Panc1 (cell line): Measurements from ENCODE around the gene PLCB1. TPM values are rescaled to one million over a fixed set of nuclear protein-coding genes. Genes with fewer than 3 reads are reported as not detected.

Source experiments
- ATAC-seq: fragments of 200-7000 bp; cut with Tn5 transposase; 2 replicates; pipeline ENCODE4 v1.9.1; 2020; ENCODE audit warnings: mild to moderate bottlenecking, moderate library complexity
- BruUV-seq: library from RNA; stranded (reverse); fragments of 400-500 nt; replicated peaks from 2 replicates; lab custom pipeline; 2021; lab: Mats Ljungman, UMichigan
- CTCF ChIA-PET: fragments of 300-600 bp; sonication (Branson Sonifier 250); formaldehyde crosslinking; loops from one replicate; lab custom pipeline; 2022; ENCODE audit warnings: antibody characterized with exemption; lab: Charles Lee
- POLR2A ChIA-PET: fragments of 300-600 bp; sonication (Branson Sonifier 250); formaldehyde crosslinking; loops from one replicate; lab custom pipeline; 2022; ENCODE audit warnings: antibody characterized with exemption; lab: Charles Lee
- DNase-seq: peaks from one replicate; pipeline ENCODE4 v3.0.0-alpha.2; 2010; ENCODE audit warnings: low read depth, low spot score
- H3K27ac ChIP-seq: 2 replicates; pipeline ENCODE4 v1.5.1; 2011; ENCODE audit warnings: mild to moderate bottlenecking, low read length, inconsistent platforms
- H3K27me3 ChIP-seq: fragments of 200-500 bp; sonication (Bioruptor generic); 2 replicates; pipeline ENCODE4 v1.6.0; 2014; ENCODE audit warnings: low read length, inconsistent platforms; ENCODE audit not compliant: control insufficient read depth, insufficient read depth
- H3K36me3 ChIP-seq: fragments of 200-500 bp; sonication (Bioruptor generic); 2 replicates; pipeline ENCODE4 v1.5.1; 2014; ENCODE audit warnings: inconsistent platforms, mild to moderate bottlenecking, low read length, moderate library complexity; ENCODE audit not compliant: control insufficient read depth, insufficient read depth
- H3K4me1 ChIP-seq: 2 replicates; pipeline ENCODE4 v1.5.1; 2011; ENCODE audit warnings: inconsistent platforms, mild to moderate bottlenecking, low read length, moderate library complexity; ENCODE audit not compliant: control insufficient read depth, insufficient read depth
- H3K4me3 ChIP-seq, 2 experiments: 2 replicates each; pipeline ENCODE4 v1.5.1; 2011 to 2012; ENCODE audit warnings: low read depth in 2 of 2, low read length in 2 of 2, mild to moderate bottlenecking in 2 of 2, inconsistent platforms in 1 of 2, moderate library complexity in 1 of 2
- H3K9me3 ChIP-seq: fragments of 200-500 bp; sonication (Bioruptor generic); 2 replicates; pipeline ENCODE4 v1.5.1; 2014; ENCODE audit warnings: low read depth, mild to moderate bottlenecking, inconsistent platforms, low read length, moderate library complexity; ENCODE audit not compliant: control insufficient read depth, insufficient read depth
- POLR2AphosphoS5 ChIP-seq: IDR thresholded peaks from 2 replicates; pipeline ENCODE4 v1.6.1; 2012; ENCODE audit warnings: mild to moderate bottlenecking, low read depth, low read length, moderate library complexity
- SIN3A ChIP-seq: IDR thresholded peaks from 2 replicates; pipeline ENCODE4 v1.6.1; 2012; ENCODE audit warnings: low read depth, mild to moderate bottlenecking, low read length, moderate library complexity, borderline replicate concordance; ENCODE audit not compliant: insufficient read depth
- TCF7L2 ChIP-seq: IDR thresholded peaks from 2 replicates; pipeline ENCODE4 v1.6.1; 2011; ENCODE audit warnings: mild to moderate bottlenecking, low read depth, low read length, inconsistent platforms
- in situ Hi-C: cut with HindIII; loops from 2 replicates; pipeline ENCODE4 v1.10.0; 2016; ENCODE audit warnings: low sequenced_read_pairs, low pct_unique_long_range_greater_than_20kb
- intact Hi-C: fragments of 100-400 bp; cut with micrococcal nuclease; formaldehyde crosslinking; loops from one replicate; pipeline ENCODE4 v1.10.0; 2022; ENCODE audit not compliant: unreplicated experiment
- total RNA-seq: library from RNA; stranded (reverse); gene quantifications from one replicate; pipeline ENCODE4 v1.2.1, GENCODE V29; 2021; ENCODE audit not compliant: unreplicated experiment
- TF ChIP-seq, protein P1 (sequence below), 2 experiments: IDR thresholded peaks; 2 replicates each; pipeline ENCODE4 v1.6.1; 2011 to 2012; ENCODE audit warnings: low read depth in 2 of 2, control low read depth in 1 of 2, low read length in 1 of 2, mild to moderate bottlenecking in 1 of 2, moderate library complexity in 1 of 2; ENCODE audit not compliant: insufficient read depth in 1 of 2
- TF ChIP-seq, protein P2 (sequence below): fragments of 450-650 bp; IDR thresholded peaks from 2 replicates; pipeline ENCODE4 v1.5.1; 2017; ENCODE audit warnings: mild to moderate bottlenecking

PLCB1 gene
- total RNA-seq, 1 experiment from 2014 or later: 0.59 TPM

DNA sequence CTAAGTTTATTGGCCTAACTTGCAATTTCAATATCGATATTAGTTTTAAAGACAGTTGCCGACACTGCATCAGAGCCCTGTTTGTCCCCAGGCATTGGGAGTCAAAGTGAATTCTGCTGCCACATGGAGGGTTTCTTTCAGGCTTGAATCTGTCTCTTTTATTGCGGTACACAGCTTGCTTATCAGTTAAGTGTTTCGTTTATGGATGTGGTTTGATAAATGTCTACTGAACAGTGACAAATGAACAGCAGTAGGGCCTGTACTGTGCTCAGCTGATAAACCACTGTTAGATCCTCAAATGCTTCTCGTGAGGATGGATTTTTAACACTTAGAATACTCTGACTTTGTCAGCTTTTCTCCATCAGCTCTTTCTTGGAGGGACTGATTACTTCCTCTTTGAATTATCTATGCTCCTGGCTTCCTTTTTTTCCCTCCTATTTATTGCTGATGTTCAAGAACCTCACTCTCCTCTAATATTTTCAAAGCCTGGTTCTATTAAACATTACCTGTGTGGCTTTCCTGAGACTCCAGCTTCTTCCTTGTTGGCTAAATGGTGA, 240.8 kb downstream of the PLCB1 start:
- CTCF ChIA-PET: no interaction called here
- no peaks in the 10 kb centered on the region for H3K9me3 ChIP-seq
- ATAC-seq: no peak
- intact Hi-C loops (no loop called here), in situ Hi-C loops (no loop called here)
- H3K4me3 ChIP-seq: no peak overlapping the region
- no peak for DNase-seq
- TF ChIP-seq, protein P1, sequence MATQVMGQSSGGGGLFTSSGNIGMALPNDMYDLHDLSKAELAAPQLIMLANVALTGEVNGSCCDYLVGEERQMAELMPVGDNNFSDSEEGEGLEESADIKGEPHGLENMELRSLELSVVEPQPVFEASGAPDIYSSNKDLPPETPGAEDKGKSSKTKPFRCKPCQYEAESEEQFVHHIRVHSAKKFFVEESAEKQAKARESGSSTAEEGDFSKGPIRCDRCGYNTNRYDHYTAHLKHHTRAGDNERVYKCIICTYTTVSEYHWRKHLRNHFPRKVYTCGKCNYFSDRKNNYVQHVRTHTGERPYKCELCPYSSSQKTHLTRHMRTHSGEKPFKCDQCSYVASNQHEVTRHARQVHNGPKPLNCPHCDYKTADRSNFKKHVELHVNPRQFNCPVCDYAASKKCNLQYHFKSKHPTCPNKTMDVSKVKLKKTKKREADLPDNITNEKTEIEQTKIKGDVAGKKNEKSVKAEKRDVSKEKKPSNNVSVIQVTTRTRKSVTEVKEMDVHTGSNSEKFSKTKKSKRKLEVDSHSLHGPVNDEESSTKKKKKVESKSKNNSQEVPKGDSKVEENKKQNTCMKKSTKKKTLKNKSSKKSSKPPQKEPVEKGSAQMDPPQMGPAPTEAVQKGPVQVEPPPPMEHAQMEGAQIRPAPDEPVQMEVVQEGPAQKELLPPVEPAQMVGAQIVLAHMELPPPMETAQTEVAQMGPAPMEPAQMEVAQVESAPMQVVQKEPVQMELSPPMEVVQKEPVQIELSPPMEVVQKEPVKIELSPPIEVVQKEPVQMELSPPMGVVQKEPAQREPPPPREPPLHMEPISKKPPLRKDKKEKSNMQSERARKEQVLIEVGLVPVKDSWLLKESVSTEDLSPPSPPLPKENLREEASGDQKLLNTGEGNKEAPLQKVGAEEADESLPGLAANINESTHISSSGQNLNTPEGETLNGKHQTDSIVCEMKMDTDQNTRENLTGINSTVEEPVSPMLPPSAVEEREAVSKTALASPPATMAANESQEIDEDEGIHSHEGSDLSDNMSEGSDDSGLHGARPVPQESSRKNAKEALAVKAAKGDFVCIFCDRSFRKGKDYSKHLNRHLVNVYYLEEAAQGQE (IDR thresholded peaks at IDR 0.05; ENCODE audit: insufficient read depth in 1 of 2, low read depth in 2 of 2, low read length in 1 of 2): no peak
- TF ChIP-seq TCF7L2: no peak
- TF ChIP-seq, protein P2, sequence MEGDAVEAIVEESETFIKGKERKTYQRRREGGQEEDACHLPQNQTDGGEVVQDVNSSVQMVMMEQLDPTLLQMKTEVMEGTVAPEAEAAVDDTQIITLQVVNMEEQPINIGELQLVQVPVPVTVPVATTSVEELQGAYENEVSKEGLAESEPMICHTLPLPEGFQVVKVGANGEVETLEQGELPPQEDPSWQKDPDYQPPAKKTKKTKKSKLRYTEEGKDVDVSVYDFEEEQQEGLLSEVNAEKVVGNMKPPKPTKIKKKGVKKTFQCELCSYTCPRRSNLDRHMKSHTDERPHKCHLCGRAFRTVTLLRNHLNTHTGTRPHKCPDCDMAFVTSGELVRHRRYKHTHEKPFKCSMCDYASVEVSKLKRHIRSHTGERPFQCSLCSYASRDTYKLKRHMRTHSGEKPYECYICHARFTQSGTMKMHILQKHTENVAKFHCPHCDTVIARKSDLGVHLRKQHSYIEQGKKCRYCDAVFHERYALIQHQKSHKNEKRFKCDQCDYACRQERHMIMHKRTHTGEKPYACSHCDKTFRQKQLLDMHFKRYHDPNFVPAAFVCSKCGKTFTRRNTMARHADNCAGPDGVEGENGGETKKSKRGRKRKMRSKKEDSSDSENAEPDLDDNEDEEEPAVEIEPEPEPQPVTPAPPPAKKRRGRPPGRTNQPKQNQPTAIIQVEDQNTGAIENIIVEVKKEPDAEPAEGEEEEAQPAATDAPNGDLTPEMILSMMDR: no peak
- no peak for TF ChIP-seq POLR2AphosphoS5
- TF ChIP-seq SIN3A: no peak
- H3K27ac ChIP-seq: no peak overlapping the region
- POLR2A ChIA-PET: no interaction called here
- BruUV-seq: no TSS peak
- H3K4me1 ChIP-seq: no peaks in the 10 kb centered on the region
- no peaks in the 10 kb centered on the region for H3K36me3 ChIP-seq
- H3K27me3 ChIP-seq: no peaks in the 10 kb centered on the region

DNA sequence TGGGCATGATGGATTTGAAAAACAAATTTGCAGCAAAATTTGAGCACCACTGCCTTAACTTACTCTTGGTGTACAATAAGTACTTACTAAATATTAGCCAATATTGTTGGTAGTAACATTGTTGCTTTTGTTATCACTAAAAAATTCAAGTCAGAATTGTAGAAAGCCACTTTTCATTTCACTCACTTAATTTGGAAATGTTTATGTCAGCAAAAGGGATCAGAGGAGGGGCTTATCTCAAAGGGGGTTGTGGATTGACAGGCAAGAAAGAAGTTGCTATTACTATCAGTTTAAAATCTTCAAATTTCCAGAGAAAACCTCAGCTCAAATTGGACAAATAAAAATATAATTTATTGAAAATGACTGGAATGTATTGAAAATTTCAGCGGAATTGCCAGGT, 241.5 kb downstream of the PLCB1 start:
- POLR2A ChIA-PET: no interaction called here
- Histone ChIP-seq H3K36me3 (no peaks in the 10 kb centered on the region), H3K27me3 (no peaks in the 10 kb centered on the region), H3K27ac (no peak overlapping the region), H3K4me3 (no peak overlapping the region), H3K4me1 (no peaks in the 10 kb centered on the region), H3K9me3 (no peaks in the 10 kb centered on the region)
- no peak for ATAC-seq
- CTCF ChIA-PET: no interaction called here
- intact Hi-C loops: no loop called here
- BruUV-seq: no TSS peak
- DNase-seq: no peak
- TF ChIP-seq TCF7L2 (no peak), POLR2AphosphoS5 (no peak), SIN3A (no peak)
- TF ChIP-seq, protein P1 (IDR thresholded peaks at IDR 0.05; ENCODE audit: insufficient read depth in 1 of 2, low read depth in 2 of 2, low read length in 1 of 2): no peak
- TF ChIP-seq, protein P2: no peak
- in situ Hi-C loops: no loop called here
